HepG2 (cell line): ENCODE measurements around the gene CRISPLD2. TPM values are rescaled to one million over a fixed set of nuclear protein-coding genes. Genes with fewer than 3 reads are reported as not detected.
A peak's percentile ranks its signal among the peaks of the same experiment; 100 is the strongest.

Experiments
- ARID2 ChIP-seq: sonication (generic); formaldehyde crosslinking; IDR thresholded peaks from 2 replicates; pipeline ENCODE4 v1.8.1; 2022; ENCODE audit warnings: mild to moderate bottlenecking, missing genetic modification reagents, borderline replicate concordance
- CREBL2 ChIP-seq: sonication (generic); formaldehyde crosslinking; IDR thresholded peaks from 2 replicates; pipeline ENCODE4 v1.8.1; 2023; ENCODE audit warnings: missing genetic modification reagents, mild to moderate bottlenecking, borderline replicate concordance
- LCORL ChIP-seq, 2 experiments: fragments of 450-650 bp in 1 of 2; sonication (generic) in 1 of 2; formaldehyde crosslinking in 1 of 2; IDR thresholded peaks; 2 replicates each; pipeline versions ENCODE4 v1.5.0 to v1.6.1; 2017 to 2020; ENCODE audit warnings: antibody characterized with exemption in 1 of 2, missing genetic modification reagents in 1 of 2
- NFYB ChIP-seq: sonication (generic); formaldehyde crosslinking; IDR thresholded peaks from 2 replicates; pipeline ENCODE4 v1.4.0; 2020; ENCODE audit warnings: missing genetic modification reagents
- NONO ChIP-seq, 2 experiments: fragments of 450-650 bp in 1 of 2; sonication (generic) in 1 of 2; formaldehyde crosslinking in 1 of 2; IDR thresholded peaks in 1 of 2; conservative IDR thresholded peaks in 1 of 2; 2 replicates each; pipeline versions ENCODE4 v1.6.1 to v1.8.0; 2017 to 2022; ENCODE audit warnings: mild to moderate bottlenecking in 1 of 2, missing genetic modification reagents in 1 of 2, moderate library complexity in 1 of 2
- SMARCC2 ChIP-seq: fragments of 450-650 bp; IDR thresholded peaks from 2 replicates; pipeline ENCODE4 v1.6.1; 2017; ENCODE audit warnings: antibody characterized with exemption, mild to moderate bottlenecking
- TMF1 ChIP-seq: sonication (generic); formaldehyde crosslinking; IDR thresholded peaks from 2 replicates; pipeline ENCODE4 v1.8.1; 2022; ENCODE audit warnings: low read depth, missing genetic modification reagents
- ZNF318 ChIP-seq: sonication (generic); formaldehyde crosslinking; IDR thresholded peaks from 2 replicates; pipeline ENCODE4 v1.4.0; 2020; ENCODE audit warnings: mild to moderate bottlenecking, missing genetic modification reagents
- ZNF430 ChIP-seq: sonication (generic); formaldehyde crosslinking; IDR thresholded peaks from 2 replicates; pipeline ENCODE4 v1.9.0; 2021; ENCODE audit warnings: mild to moderate bottlenecking, missing genetic modification reagents
- ZNF510 ChIP-seq: sonication (generic); formaldehyde crosslinking; IDR thresholded peaks from 2 replicates; pipeline ENCODE4 v1.4.0; 2020; ENCODE audit warnings: low read depth, mild to moderate bottlenecking, missing genetic modification reagents
- ZNF569 ChIP-seq: sonication (generic); formaldehyde crosslinking; IDR thresholded peaks from 2 replicates; pipeline ENCODE4 v1.5.0; 2020; ENCODE audit warnings: mild to moderate bottlenecking, missing genetic modification reagents, moderate library complexity, borderline replicate concordance
- ZNF574 ChIP-seq: sonication (generic); formaldehyde crosslinking; IDR thresholded peaks from 2 replicates; pipeline ENCODE4 v1.4.0; 2020; ENCODE audit warnings: missing genetic modification reagents
- ZNF768 ChIP-seq: sonication (generic); formaldehyde crosslinking; IDR thresholded peaks from 2 replicates; pipeline ENCODE4 v1.4.0; 2020; ENCODE audit warnings: missing genetic modification reagents
- ZZZ3 ChIP-seq: sonication (generic); formaldehyde crosslinking; IDR thresholded peaks from 2 replicates; pipeline ENCODE4 v1.4.0; 2020; ENCODE audit warnings: missing genetic modification reagents, mild to moderate bottlenecking, borderline replicate concordance
- polyA plus RNA-seq, 8 experiments: library from polyadenylated mRNA; depleted of rRNA in 3 of 8; stranded (reverse) in 7 of 8; unstranded in 1 of 8; fragments of >200 nt; fragmentation: Illumina TruSeq in 4 of 8; extraction: Trizol in 4 of 8; gene quantifications; 2 replicates each; pipeline versions ENCODE4 v1.2.1 to v1.2.3, GENCODE V29; 2011 to 2016; ENCODE audit warnings: low read depth in 4 of 8, missing spikeins in 1 of 8, mixed read lengths in 1 of 8; ENCODE audit not compliant: insufficient read depth in 1 of 8
- total RNA-seq, 5 experiments: library from RNA; depleted of rRNA; stranded (reverse); fragments of >200 nt; fragmentation: Illumina TruSeq; extraction: Trizol; gene quantifications; 2 replicates each; pipeline ENCODE4 v1.2.3, GENCODE V29; 2016; ENCODE audit warnings: low read depth in 1 of 5
- TF ChIP-seq, protein P1 (sequence below): sonication (generic); formaldehyde crosslinking; IDR thresholded peaks from 2 replicates; pipeline ENCODE4 v1.8.0; 2023; ENCODE audit warnings: mild to moderate bottlenecking, missing genetic modification reagents

CRISPLD2 gene
- total and polyA plus RNA-seq, 2 of the 13 experiments (the other 11 are each of a cell fraction or from before 2014, with no cell fraction given), result 0.04 to 0.31 TPM

GRCh38 chr16:84819644-84820304, at the start of gene CRISPLD2 (continued):
- TF ChIP-seq ZNF574 (CRISPR knock-in tag) (peak; percentile 38; the same call in 1 of the 2 replicates), TMF1 (no peak), ZNF318 (CRISPR knock-in tag) (0 out of 2 replicates have a peak, but pooled peaks have one; percentile 19), LCORL (IDR thresholded peaks at IDR 0.05) (peak; percentile 56), LCORL (CRISPR knock-in tag; IDR thresholded peaks at IDR 0.05) (no peak), NFYB (CRISPR knock-in tag) (peak; percentile 59), ZNF569 (no peak), SMARCC2 (no peak), NONO (IDR thresholded peaks at IDR 0.05) (no peak), NONO (CRISPR knock-in tag; conservative IDR thresholded peaks at IDR 0.05) (peak; percentile 39; the same call in 1 of the 2 replicates), ARID2 (0 out of 2 replicates have a peak, but pooled peaks have one; percentile 38), CREBL2 (CRISPR knock-in tag) (peak; percentile 24; the same call in 1 of the 2 replicates), ZNF768 (CRISPR knock-in tag) (peak; percentile 37; the same call in 1 of the 2 replicates), ZNF510 (CRISPR knock-in tag) (no peak), ZNF430 (CRISPR knock-in tag) (no peak), ZZZ3 (0 out of 2 replicates have a peak, but pooled peaks have one; percentile 7)
- TF ChIP-seq, protein P1, sequence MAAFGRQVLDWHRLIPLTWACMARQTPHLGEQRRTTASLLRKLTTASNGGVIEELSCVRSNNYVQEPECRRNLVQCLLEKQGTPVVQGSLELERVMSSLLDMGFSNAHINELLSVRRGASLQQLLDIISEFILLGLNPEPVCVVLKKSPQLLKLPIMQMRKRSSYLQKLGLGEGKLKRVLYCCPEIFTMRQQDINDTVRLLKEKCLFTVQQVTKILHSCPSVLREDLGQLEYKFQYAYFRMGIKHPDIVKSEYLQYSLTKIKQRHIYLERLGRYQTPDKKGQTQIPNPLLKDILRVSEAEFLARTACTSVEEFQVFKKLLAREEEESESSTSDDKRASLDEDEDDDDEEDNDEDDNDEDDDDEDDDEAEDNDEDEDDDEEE, result peak; percentile 57; the same call in 1 of the 2 replicates
